GM12878 (cell line): Measurements from ENCODE around the gene RAB4B. TPM values are rescaled to one million over a fixed set of nuclear protein-coding genes. Genes with fewer than 3 reads are reported as not detected.
A peak's percentile ranks its signal among the peaks of the same experiment; 100 is the strongest.

Experiments used
- BACH1 ChIP-seq: fragments of 450-650 bp; IDR thresholded peaks from 2 replicates; pipeline ENCODE4 v1.6.1; 2017; ENCODE audit warnings: mild to moderate bottlenecking, borderline replicate concordance
- BCL11A ChIP-seq: IDR thresholded peaks from 2 replicates; pipeline ENCODE4 v1.6.1; 2011; ENCODE audit warnings: low read depth, low read length
- BCL3 ChIP-seq: IDR thresholded peaks from 2 replicates; pipeline ENCODE4 v1.6.1; 2011; ENCODE audit warnings: borderline replicate concordance, low read depth, mild to moderate bottlenecking, moderate library complexity, low read length; ENCODE audit not compliant: insufficient read depth, poor library complexity, severe bottlenecking
- BMI1 ChIP-seq: fragments of 450-650 bp; IDR thresholded peaks from 2 replicates; pipeline ENCODE4 v1.6.1; 2016; ENCODE audit warnings: mild to moderate bottlenecking, moderate library complexity, borderline replicate concordance
- CBX5 ChIP-seq: sonication (generic); IDR thresholded peaks from 2 replicates; pipeline ENCODE4 v1.6.1; 2016; ENCODE audit warnings: low read depth, moderate library complexity, mild to moderate bottlenecking, inconsistent platforms
- DPF2 ChIP-seq: fragments of 450-650 bp; IDR thresholded peaks from 2 replicates; pipeline ENCODE4 v1.6.1; 2017; ENCODE audit warnings: mild to moderate bottlenecking
- E2F4 ChIP-seq: IDR thresholded peaks from 2 replicates; pipeline ENCODE4 v1.6.1; 2012; ENCODE audit warnings: low read depth, low read length, improper control_type of control experiment
- ELK1 ChIP-seq: IDR thresholded peaks from 2 replicates; pipeline ENCODE4 v1.6.1; 2012; ENCODE audit warnings: low read depth, low read length, improper control_type of control experiment
- FOXM1 ChIP-seq: IDR thresholded peaks from 2 replicates; pipeline ENCODE4 v1.6.1; 2012; ENCODE audit warnings: low read depth, mild to moderate bottlenecking, inconsistent platforms, low read length, moderate library complexity
- HCFC1 ChIP-seq: fragments of 150-350 bp; IDR thresholded peaks from 2 replicates; pipeline ENCODE4 v1.6.1; 2014; ENCODE audit warnings: low read length
- HDGF ChIP-seq: fragments of 450-650 bp; IDR thresholded peaks from 2 replicates; pipeline ENCODE4 v1.6.1; 2016; ENCODE audit warnings: antibody characterized with exemption
- IRF3 ChIP-seq: fragments of 450-650 bp; IDR thresholded peaks from 2 replicates; pipeline ENCODE4 v1.6.1; 2014; ENCODE audit warnings: mild to moderate bottlenecking
- KLF5 ChIP-seq: fragments of 450-650 bp; IDR thresholded peaks from 2 replicates; pipeline ENCODE4 v1.6.1; 2014; ENCODE audit warnings: mild to moderate bottlenecking; ENCODE audit not compliant: partially characterized antibody
- MTA3 ChIP-seq: IDR thresholded peaks from 2 replicates; pipeline ENCODE4 v1.6.1; 2012; ENCODE audit warnings: low read length, inconsistent platforms, borderline replicate concordance
- MYC ChIP-seq: IDR thresholded peaks from 2 replicates; pipeline ENCODE4 v1.6.1; 2011; ENCODE audit warnings: mild to moderate bottlenecking, low read length, moderate library complexity, inconsistent platforms; ENCODE audit not compliant: insufficient read depth, insufficient replicate concordance, insufficient read length, severe bottlenecking
- PBX3 ChIP-seq: IDR thresholded peaks from 2 replicates; pipeline ENCODE4 v1.6.1; 2011; ENCODE audit warnings: mild to moderate bottlenecking, low read depth, low read length, moderate library complexity; ENCODE audit not compliant: insufficient replicate concordance
- PKNOX1 ChIP-seq: fragments of 450-650 bp; IDR thresholded peaks from 2 replicates; pipeline ENCODE4 v1.6.1; 2016; ENCODE audit warnings: mild to moderate bottlenecking
- SIN3A ChIP-seq: IDR thresholded peaks from 2 replicates; pipeline ENCODE4 v1.6.1; 2012; ENCODE audit warnings: low read depth, low read length, improper control_type of control experiment
- SIX5 ChIP-seq: IDR thresholded peaks from 2 replicates; pipeline ENCODE4 v1.6.1; 2011; ENCODE audit warnings: mild to moderate bottlenecking, low read depth, low read length, moderate library complexity; ENCODE audit not compliant: severe bottlenecking
- TBL1XR1 ChIP-seq: IDR thresholded peaks from 2 replicates; pipeline ENCODE4 v1.6.1; 2012; ENCODE audit warnings: low read depth, low read length, improper control_type of control experiment
- ZNF384 ChIP-seq: IDR thresholded peaks from 2 replicates; pipeline ENCODE4 v1.6.1; 2012; ENCODE audit warnings: low read depth, mild to moderate bottlenecking, low read length, improper control_type of control experiment, borderline replicate concordance
- polyA plus RNA-seq, 11 experiments: library from polyadenylated mRNA; depleted of rRNA in 4 of 11; unstranded in 6 of 11; stranded (reverse) in 5 of 11; fragments of >200 nt; fragmentation: Nextera tagmentation in 4 of 11; fragmentation: Illumina TruSeq in 1 of 11; extraction: Ambion mirVana in 4 of 11; extraction: Trizol in 1 of 11; gene quantifications; 1 replicate in 1 of 11; 2 replicates in 10 of 11; pipeline versions ENCODE4 v1.2.1 to v1.2.3, GENCODE V29; 2011 to 2016; ENCODE audit warnings: inconsistent platforms in 2 of 11, missing spikeins in 2 of 11, low read depth in 1 of 11
- total RNA-seq, 4 experiments: library from RNA; depleted of rRNA in 3 of 4; stranded (reverse); fragments of >200 nt in 3 of 4; fragmentation: Illumina TruSeq in 1 of 4; extraction: Trizol in 1 of 4; gene quantifications; 2 replicates each; pipeline versions ENCODE4 v1.2.1 to v1.2.3, GENCODE V29; 2013 to 2021

RAB4B gene
- total and polyA plus RNA-seq, 10 of the 15 experiments (the other 5 are each of a cell fraction or from before 2014, with no cell fraction given): 0.60 to 51.5 (median 27.7) TPM

- TF ChIP-seq PKNOX1 (peak; percentile 29), FOXM1 (peak; percentile 76; the same call in 1 of the 2 replicates), TBL1XR1 (peak; percentile 90), DPF2 (peak; percentile 87), KLF5 (no peak), BMI1 (peak; percentile 17; the same call in 1 of the 2 replicates), SIN3A (no peak), MTA3 (peak; percentile 96; the same call in 1 of the 2 replicates), BCL3 (peak; percentile 54), MYC (no peak), BCL11A (peak; percentile 77; the same call in 1 of the 2 replicates), CBX5 (peak; percentile 73; the same call in 1 of the 2 replicates), PBX3 (no peak), ELK1 (no peak), IRF3 (no peak), BACH1 (peak; percentile 64; the same call in 1 of the 2 replicates), E2F4 (no peak), HCFC1 (no peak), HDGF (no peak), ZNF384 (no peak), SIX5 (no peak)
These were observed 959 bp upstream of the RAB4B start (continued) for GRCh38 chr19:40776932-40777644.
